Measurements from ENCODE around the gene SLC35D2.

Gene SLC35D2

DNA sequence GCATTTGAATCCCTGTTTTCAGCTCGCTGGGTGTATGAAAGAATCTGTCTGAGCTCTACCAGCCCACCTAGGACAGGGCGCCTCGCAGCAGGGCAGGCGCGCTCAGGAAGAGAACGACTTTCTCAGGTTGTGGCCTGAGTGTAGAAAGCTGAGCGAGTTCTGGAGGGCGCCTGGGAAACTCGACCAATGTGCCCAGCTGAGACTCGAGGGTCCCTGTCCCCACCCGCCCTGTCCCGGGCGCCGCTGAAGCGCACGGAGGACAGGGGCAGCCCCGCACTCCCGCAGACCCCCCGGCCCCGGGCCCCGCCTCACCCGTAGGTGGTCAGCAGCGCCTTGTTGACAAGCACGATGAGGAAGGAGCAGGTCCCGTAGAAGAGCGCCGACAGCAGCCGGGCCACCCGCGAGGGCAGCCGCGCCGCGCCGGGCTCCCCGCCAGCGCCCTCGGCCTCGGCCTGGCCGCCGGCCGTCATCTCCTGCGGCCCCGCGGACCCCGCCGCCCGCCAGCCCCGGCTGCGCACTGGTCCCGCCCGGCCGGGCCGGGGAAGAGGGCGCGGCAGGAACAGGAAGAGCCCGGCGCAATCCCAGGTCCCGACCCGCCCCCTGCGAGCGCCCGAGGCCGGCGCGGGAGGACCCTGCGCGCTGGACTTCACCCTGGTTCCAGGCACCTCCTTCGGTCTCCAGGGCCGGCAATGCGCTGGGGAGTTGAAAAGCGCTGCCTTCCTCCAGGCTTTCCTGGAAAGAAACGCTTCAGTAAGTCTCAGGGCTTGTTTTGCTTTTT is at the start of gene SLC35D2:
SLC35D2 (minus strand) TSS at position 547 of the 778 bp plus-strand sequence; CDS start at position 470, 77 bp downstream.
- H3K27ac ChIP-seq (ENCODE audit: low read depth, low read length), result peak within 1 kb of the TSS; percentile 82
- H3K36me3 ChIP-seq (ENCODE audit: insufficient read depth, low read length), result no peaks in the 10 kb centered on the region
- peak within 1 kb of the TSS; percentile 77 for H3K9ac ChIP-seq (ENCODE audit: low read length)
- H3K4me1 ChIP-seq (ENCODE audit: insufficient read depth, low read length), result peaks cover 7% of the 10 kb centered on the region
- peak within 1 kb of the TSS; percentile 66 to 68 for H3K4me3 ChIP-seq (ENCODE audit: low read depth in 1 of 2, low read length in 2 of 2)
- H3K27me3 ChIP-seq (ENCODE audit: control insufficient read depth in 1 of 2, insufficient read depth in 2 of 2, low read length in 2 of 2), result no peaks in the 10 kb centered on the region
- no peaks in the 10 kb centered on the region for H3K9me3 ChIP-seq (ENCODE audit: low read length)

GRCh38 chr9:96430377-96430776 is 46.9 kb upstream of the SLC35D2 start:
- no peaks in the 10 kb centered on the region for H3K4me1 ChIP-seq (ENCODE audit: insufficient read depth, low read length)
- H3K9ac ChIP-seq (ENCODE audit: low read length), result no peak overlapping the region
- H3K4me3 ChIP-seq (ENCODE audit: low read depth in 1 of 2, low read length in 2 of 2), result no peak overlapping the region
- H3K9me3 ChIP-seq (ENCODE audit: low read length), result no peaks in the 10 kb centered on the region
- no peak overlapping the region for H3K27ac ChIP-seq (ENCODE audit: low read depth, low read length)
- no peaks in the 10 kb centered on the region for H3K36me3 ChIP-seq (ENCODE audit: insufficient read depth, low read length)
- H3K27me3 ChIP-seq (ENCODE audit: control insufficient read depth in 1 of 2, insufficient read depth in 2 of 2, low read length in 2 of 2), result no peaks in the 10 kb centered on the region

DNA sequence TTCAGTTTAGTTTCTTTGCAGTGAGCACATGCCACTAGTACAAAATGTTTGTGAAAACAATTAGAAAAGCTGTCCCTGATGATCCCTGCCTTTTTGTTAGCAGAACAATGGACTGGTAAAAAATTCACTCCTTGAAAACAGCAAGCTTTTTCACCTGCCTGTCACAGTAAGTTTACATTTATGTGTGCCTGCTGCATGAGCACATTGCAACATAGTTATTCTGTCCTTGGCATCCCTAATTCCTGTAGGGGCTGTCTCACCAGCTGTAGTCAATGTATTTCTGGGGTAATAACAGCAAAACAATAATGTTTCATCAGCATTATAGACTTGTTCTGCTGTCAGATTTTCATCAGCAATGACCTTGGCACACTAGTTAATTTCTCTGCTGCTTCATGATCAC is 46.2 kb upstream of the SLC35D2 start:
- Histone ChIP-seq H3K4me3 (ENCODE audit: low read depth in 1 of 2, low read length in 2 of 2) (no peak overlapping the region), H3K9me3 (ENCODE audit: low read length) (no peaks in the 10 kb centered on the region)

GRCh38 chr9:96425500-96426169 is 42.1 kb upstream of the SLC35D2 start:
- Histone ChIP-seq H3K4me1 (ENCODE audit: insufficient read depth, low read length) (peaks cover 5% of the 10 kb centered on the region), H3K4me3 (ENCODE audit: low read depth in 1 of 2, low read length in 2 of 2) (no peak overlapping the region), H3K9ac (ENCODE audit: low read length) (no peak overlapping the region), H3K36me3 (ENCODE audit: insufficient read depth, low read length) (no peaks in the 10 kb centered on the region), H3K27ac (ENCODE audit: low read depth, low read length) (no peak overlapping the region), H3K9me3 (ENCODE audit: low read length) (no peaks in the 10 kb centered on the region), H3K27me3 (ENCODE audit: control insufficient read depth in 1 of 2, insufficient read depth in 2 of 2, low read length in 2 of 2) (no peaks in the 10 kb centered on the region)

More for the DNA sequence above, 46.2 kb upstream of the SLC35D2 start:
- Histone ChIP-seq H3K36me3 (ENCODE audit: insufficient read depth, low read length) (no peaks in the 10 kb centered on the region), H3K27me3 (ENCODE audit: control insufficient read depth in 1 of 2, insufficient read depth in 2 of 2, low read length in 2 of 2) (no peaks in the 10 kb centered on the region), H3K4me1 (ENCODE audit: insufficient read depth, low read length) (no peaks in the 10 kb centered on the region), H3K27ac (ENCODE audit: low read depth, low read length) (no peak overlapping the region), H3K9ac (ENCODE audit: low read length) (no peak overlapping the region)

DNA sequence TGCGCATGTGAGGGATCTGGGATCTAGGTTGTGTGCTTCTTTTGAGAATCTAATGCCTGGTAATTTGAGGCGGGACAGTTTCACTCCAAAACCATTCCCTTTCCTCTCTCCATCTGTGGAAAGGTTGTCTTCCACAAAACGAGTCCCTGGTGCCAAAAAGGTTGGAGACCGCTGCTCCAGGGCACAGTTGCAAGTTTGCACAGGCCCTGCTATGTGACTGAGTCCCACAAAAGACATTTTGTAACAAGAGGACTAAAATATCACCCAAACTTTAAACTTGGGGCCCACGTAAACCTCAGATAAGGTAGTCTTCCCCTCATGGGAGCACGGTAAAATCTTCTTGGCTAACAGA is 40.5 kb upstream of the SLC35D2 start:
- Histone ChIP-seq H3K9ac (ENCODE audit: low read length) (no peak overlapping the region), H3K9me3 (ENCODE audit: low read length) (no peaks in the 10 kb centered on the region), H3K27ac (ENCODE audit: low read depth, low read length) (no peak overlapping the region), H3K36me3 (ENCODE audit: insufficient read depth, low read length) (no peaks in the 10 kb centered on the region), H3K4me1 (ENCODE audit: insufficient read depth, low read length) (peaks cover 19% of the 10 kb centered on the region), H3K4me3 (ENCODE audit: low read depth in 1 of 2, low read length in 2 of 2) (no peak overlapping the region), H3K27me3 (ENCODE audit: control insufficient read depth in 1 of 2, insufficient read depth in 2 of 2, low read length in 2 of 2) (no peaks in the 10 kb centered on the region)

DNA sequence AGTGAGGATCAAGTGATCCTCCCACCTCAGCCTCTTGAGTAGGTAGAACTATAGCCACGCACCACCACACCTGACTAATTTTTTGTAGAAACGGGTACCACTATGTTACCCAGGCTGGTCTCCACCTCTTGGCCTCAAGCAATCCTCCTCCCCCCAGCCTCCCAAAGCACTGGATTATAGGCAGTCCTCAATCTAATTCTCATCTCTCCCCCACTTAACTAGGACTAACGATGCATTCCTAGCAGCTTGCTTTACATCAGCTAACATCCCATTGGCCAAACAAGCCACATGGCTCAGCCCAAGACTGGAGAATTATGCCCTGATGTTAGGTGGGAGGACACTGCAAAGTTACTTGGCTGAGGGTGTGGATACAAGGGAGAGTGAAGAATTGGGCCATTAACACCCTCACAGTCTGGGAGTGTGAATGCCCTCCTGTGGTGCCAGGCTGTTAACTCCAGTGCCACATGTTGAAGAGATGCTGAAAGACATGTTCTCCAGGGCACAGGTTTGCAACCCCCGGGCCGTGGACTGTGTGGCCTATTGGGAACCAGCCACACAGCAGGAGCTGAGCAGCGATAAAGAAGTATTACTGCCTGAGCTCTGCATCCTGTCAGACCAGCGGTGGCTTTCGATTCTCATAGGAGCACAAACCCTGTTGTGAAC is 39.9 kb upstream of the SLC35D2 start:
- Histone ChIP-seq H3K27me3 (ENCODE audit: control insufficient read depth in 1 of 2, insufficient read depth in 2 of 2, low read length in 2 of 2) (no peaks in the 10 kb centered on the region), H3K4me1 (ENCODE audit: insufficient read depth, low read length) (peaks cover 19% of the 10 kb centered on the region), H3K4me3 (ENCODE audit: low read depth in 1 of 2, low read length in 2 of 2) (no peak overlapping the region), H3K36me3 (ENCODE audit: insufficient read depth, low read length) (no peaks in the 10 kb centered on the region), H3K9ac (ENCODE audit: low read length) (no peak overlapping the region), H3K9me3 (ENCODE audit: low read length) (no peaks in the 10 kb centered on the region), H3K27ac (ENCODE audit: low read depth, low read length) (no peak overlapping the region)

DNA sequence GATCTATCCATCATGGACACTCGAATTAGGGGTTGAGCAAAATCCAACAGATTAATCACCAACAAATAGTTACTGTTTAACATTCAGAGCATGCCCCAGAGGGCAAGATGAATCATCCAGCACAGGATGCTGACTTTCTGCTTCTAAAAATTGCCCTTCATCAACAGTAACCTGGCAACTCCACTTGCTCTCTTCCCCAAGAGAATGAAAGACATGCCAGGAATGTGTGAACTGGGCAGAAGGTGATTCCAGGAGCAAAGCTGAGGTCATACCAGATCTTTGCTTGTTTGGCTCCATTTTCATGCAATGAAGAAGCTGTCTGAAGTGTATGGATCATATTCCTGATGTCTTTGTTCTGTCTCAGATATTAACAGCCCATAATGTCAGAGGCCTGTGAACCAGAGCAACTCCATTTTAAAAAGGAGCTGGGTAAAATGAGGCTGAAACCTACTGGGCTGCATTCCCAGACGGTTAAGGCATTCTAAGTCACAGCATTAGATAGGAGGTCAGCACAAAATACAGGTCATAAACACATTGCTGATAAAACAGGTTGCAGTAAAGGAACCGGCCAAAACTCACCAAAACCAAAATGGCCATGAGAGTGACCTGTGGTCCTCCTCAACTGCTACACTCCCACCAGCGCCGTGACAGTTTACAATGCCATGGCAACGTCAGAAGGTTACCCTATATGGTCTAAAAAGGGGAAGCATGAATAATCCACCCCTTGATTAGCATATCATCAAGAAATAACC is 37.1 kb upstream of the SLC35D2 start:
- H3K27ac ChIP-seq (ENCODE audit: low read depth, low read length), result no peak overlapping the region
- H3K4me1 ChIP-seq (ENCODE audit: insufficient read depth, low read length), result peaks cover 25% of the 10 kb centered on the region
- H3K27me3 ChIP-seq (ENCODE audit: control insufficient read depth in 1 of 2, insufficient read depth in 2 of 2, low read length in 2 of 2), result no peaks in the 10 kb centered on the region
- no peaks in the 10 kb centered on the region for H3K36me3 ChIP-seq (ENCODE audit: insufficient read depth, low read length)
- H3K4me3 ChIP-seq (ENCODE audit: low read depth in 1 of 2, low read length in 2 of 2), result no peak overlapping the region
- H3K9ac ChIP-seq (ENCODE audit: low read length), result no peak overlapping the region
- no peaks in the 10 kb centered on the region for H3K9me3 ChIP-seq (ENCODE audit: low read length)

- Histone ChIP-seq H3K4me3 (ENCODE audit: low read depth in 1 of 2, low read length in 2 of 2) (peak overlapping the region; percentile 66 to 75), H3K27ac (ENCODE audit: low read depth, low read length) (peak overlapping the region; percentile 92), H3K27me3 (ENCODE audit: control insufficient read depth in 1 of 2, insufficient read depth in 2 of 2, low read length in 2 of 2) (no peaks in the 10 kb centered on the region), H3K9me3 (ENCODE audit: low read length) (no peaks in the 10 kb centered on the region), H3K36me3 (ENCODE audit: insufficient read depth, low read length) (no peaks in the 10 kb centered on the region), H3K9ac (ENCODE audit: low read length) (peak overlapping the region; percentile 74), H3K4me1 (ENCODE audit: insufficient read depth, low read length) (peaks cover 25% of the 10 kb centered on the region)
Observed at GRCh38 chr9:96419691-96419969, 36.1 kb upstream of the SLC35D2 start.

DNA sequence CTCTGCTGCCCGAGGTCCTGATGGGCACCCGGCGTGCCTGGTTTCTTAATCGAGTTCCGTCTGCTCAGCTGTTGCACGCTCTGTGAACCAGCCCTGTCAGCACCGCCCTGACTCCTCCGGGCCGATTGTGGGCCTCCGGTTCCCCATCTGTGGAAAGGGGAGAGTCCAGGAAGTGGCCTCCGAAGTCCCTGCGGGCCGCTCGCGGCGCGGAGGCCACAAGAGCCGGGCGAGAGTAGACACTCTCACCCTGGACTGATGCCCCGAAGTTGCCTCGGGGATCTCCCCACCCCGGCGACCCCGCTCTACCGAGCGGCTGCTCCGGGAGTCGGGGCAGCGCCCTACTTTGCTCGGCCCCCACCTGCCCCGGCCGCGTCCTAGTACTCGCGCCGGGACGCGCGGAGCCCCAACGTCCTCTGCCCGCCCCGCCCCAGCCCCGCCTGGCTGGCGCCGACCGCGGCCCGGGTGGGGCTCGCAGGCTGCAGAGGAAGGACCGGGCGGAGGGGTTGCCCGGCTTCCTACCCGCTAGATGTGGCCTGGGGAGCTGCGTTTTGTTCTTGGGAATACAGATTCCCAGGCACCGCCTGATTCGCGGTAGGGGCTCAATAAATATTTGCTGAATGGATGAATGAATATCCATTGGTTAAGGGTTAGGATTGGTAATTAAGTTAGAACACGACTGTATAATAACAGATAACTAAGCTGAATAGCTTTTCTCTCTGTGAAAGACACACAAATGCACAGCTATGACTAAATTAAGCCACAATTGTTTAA is 35.6 kb upstream of the SLC35D2 start:
- peak overlapping the region; percentile 66 to 75 for H3K4me3 ChIP-seq (ENCODE audit: low read depth in 1 of 2, low read length in 2 of 2)
- no peaks in the 10 kb centered on the region for H3K9me3 ChIP-seq (ENCODE audit: low read length)
- peak overlapping the region; percentile 92 for H3K27ac ChIP-seq (ENCODE audit: low read depth, low read length)
- peak overlapping the region; percentile 74 for H3K9ac ChIP-seq (ENCODE audit: low read length)
- H3K36me3 ChIP-seq (ENCODE audit: insufficient read depth, low read length), result no peaks in the 10 kb centered on the region
- no peaks in the 10 kb centered on the region for H3K27me3 ChIP-seq (ENCODE audit: control insufficient read depth in 1 of 2, insufficient read depth in 2 of 2, low read length in 2 of 2)
- H3K4me1 ChIP-seq (ENCODE audit: insufficient read depth, low read length), result peaks cover 25% of the 10 kb centered on the region

DNA sequence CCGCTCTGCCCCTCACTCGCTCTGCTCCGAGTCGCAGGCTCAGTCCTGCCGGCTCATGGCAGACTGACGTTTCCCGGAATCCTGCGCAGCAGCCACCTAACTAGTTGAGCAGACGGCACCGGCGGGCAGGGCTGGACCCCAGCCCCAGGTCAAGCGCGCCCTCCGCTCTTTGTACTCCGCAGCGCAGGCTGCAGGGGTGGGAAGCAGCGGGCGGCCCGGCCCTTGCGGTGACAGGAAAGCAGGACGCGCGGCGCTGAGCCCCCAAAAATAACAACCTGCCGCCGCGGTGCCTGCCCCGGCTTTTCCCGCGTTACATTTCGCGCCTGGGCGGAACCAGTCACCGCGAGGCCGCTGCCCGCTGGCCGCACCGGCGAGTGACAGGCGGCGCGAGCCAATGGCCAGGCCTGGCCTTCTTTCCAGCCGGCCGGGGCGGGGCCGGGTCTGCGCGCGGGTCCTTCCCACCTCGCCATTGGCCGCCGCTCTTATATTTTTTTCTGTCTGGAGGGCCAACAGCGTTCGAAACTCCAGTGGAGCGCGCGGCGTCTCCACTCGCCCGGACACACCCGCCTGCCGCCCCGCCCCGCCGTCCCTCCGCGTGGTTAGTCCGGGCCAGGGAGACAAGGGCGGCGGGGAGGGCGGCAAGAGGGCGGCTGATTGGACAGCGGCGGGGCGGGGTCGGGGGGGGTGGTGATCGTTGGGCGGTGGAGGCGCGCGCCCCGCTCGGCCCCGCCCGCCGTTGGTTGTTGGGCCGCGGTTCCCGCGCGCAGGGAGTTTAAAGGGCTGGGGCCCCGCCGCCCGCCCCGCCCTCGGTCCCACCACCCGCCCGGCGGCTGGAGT is 34.8 kb upstream of the SLC35D2 start, which contains the start of gene ZNF367:
ZNF367 (minus strand) TSS at position 288 of the 837 bp plus-strand sequence. CDS start 338 bp downstream, outside the sequence.
- H3K4me1 ChIP-seq (ENCODE audit: insufficient read depth, low read length), result peaks cover 25% of the 10 kb centered on the region
- H3K36me3 ChIP-seq (ENCODE audit: insufficient read depth, low read length), result no peaks in the 10 kb centered on the region
- peak within 1 kb of the TSS; percentile 80 to 97 for H3K4me3 ChIP-seq (ENCODE audit: low read depth in 1 of 2, low read length in 2 of 2)
- peak within 1 kb of the TSS; percentile 92 for H3K27ac ChIP-seq (ENCODE audit: low read depth, low read length)
- H3K27me3 ChIP-seq (ENCODE audit: control insufficient read depth in 1 of 2, insufficient read depth in 2 of 2, low read length in 2 of 2), result no peaks in the 10 kb centered on the region
- H3K9ac ChIP-seq (ENCODE audit: low read length), result peak within 1 kb of the TSS; percentile 74
- H3K9me3 ChIP-seq (ENCODE audit: low read length), result no peaks in the 10 kb centered on the region
